Rectal smooth muscle tissue (tissue), 1 donor: ENCODE data around the gene FBXL7.

Source experiments
- H3K27ac ChIP-seq: one replicate; pipeline ENCODE4 v1.7.0; 2013; ENCODE audit warnings: low read depth, low read length, inconsistent platforms
- H3K27me3 ChIP-seq: one replicate; pipeline ENCODE4 v1.7.0; 2013; ENCODE audit warnings: low read length; ENCODE audit not compliant: control insufficient read depth, insufficient read depth
- H3K36me3 ChIP-seq: one replicate; pipeline ENCODE4 v1.7.0; 2013; ENCODE audit warnings: low read length; ENCODE audit not compliant: control insufficient read depth, insufficient read depth
- H3K4me1 ChIP-seq: one replicate; pipeline ENCODE4 v1.7.0; 2013; ENCODE audit warnings: low read length; ENCODE audit not compliant: control insufficient read depth, insufficient read depth
- H3K4me3 ChIP-seq: one replicate; pipeline ENCODE4 v1.7.0; 2013; ENCODE audit warnings: low read length
- H3K9ac ChIP-seq: one replicate; pipeline ENCODE4 v1.7.0; 2013; ENCODE audit warnings: low read length

FBXL7 gene

DNA sequence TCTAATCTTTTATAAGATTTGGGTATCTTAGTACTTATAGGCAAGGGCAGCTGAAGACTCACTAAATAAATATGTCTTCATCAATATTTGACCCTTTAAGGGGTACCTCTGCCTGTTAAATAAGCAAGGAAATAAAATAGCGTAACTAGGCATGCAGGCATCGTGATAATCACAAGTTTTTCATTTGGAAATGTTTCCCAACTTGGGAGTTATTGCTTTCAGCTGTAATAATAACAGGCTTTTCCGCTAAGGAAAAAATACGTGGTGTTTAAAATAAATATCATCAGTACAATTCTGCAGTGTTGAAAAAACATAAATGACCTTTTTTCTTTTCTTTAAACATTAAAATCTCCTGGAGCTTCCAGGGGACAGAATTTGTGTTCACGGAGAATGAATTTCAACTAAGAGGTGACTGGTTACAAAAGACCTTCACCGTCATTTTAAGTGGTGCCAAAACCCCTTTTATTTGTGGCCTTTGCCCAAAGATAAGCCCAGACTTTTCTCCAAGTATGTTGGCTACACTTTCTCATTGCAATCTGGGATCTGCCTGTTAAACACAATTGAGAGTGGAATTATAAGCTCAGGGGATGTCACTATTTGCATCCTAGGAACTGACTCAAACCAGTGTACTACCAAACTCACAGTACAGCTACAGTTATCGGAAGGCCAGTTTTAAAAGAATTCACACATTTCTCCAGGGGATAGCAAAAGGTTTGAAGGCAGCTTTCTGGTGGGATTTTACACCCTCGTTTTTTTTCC, 218.6 kb downstream of the FBXL7 start:
- Histone ChIP-seq H3K4me3 (no peak overlapping the region), H3K9ac (no peak overlapping the region), H3K27me3 (no peaks in the 10 kb centered on the region), H3K27ac (no peak overlapping the region), H3K36me3 (no peaks in the 10 kb centered on the region), H3K4me1 (no peaks in the 10 kb centered on the region)

GRCh38 chr5:15719784-15720183, 219.8 kb downstream of the FBXL7 start:
- no peaks in the 10 kb centered on the region for H3K36me3 ChIP-seq
- no peaks in the 10 kb centered on the region for H3K4me1 ChIP-seq
- H3K4me3 ChIP-seq: no peak overlapping the region
- no peaks in the 10 kb centered on the region for H3K27me3 ChIP-seq
- no peak overlapping the region for H3K9ac ChIP-seq
- no peak overlapping the region for H3K27ac ChIP-seq

GRCh38 chr5:15720515-15720914, 220.5 kb downstream of the FBXL7 start:
- no peak overlapping the region for H3K4me3 ChIP-seq
- H3K27me3 ChIP-seq: no peaks in the 10 kb centered on the region
- H3K9ac ChIP-seq: no peak overlapping the region
- no peaks in the 10 kb centered on the region for H3K4me1 ChIP-seq
- no peaks in the 10 kb centered on the region for H3K36me3 ChIP-seq
- no peak overlapping the region for H3K27ac ChIP-seq

- no peak overlapping the region for H3K27ac ChIP-seq
- no peak overlapping the region for H3K4me3 ChIP-seq
- H3K36me3 ChIP-seq: no peaks in the 10 kb centered on the region
- no peaks in the 10 kb centered on the region for H3K27me3 ChIP-seq
- no peak overlapping the region for H3K9ac ChIP-seq
- no peaks in the 10 kb centered on the region for H3K4me1 ChIP-seq
These were observed 222.3 kb downstream of the FBXL7 start for GRCh38 chr5:15722305-15722704.

GRCh38 chr5:15727375-15727774, 227.4 kb downstream of the FBXL7 start:
- Histone ChIP-seq H3K4me1 (peaks cover 7% of the 10 kb centered on the region), H3K4me3 (no peak overlapping the region), H3K9ac (no peak overlapping the region), H3K27ac (no peak overlapping the region), H3K36me3 (no peaks in the 10 kb centered on the region), H3K27me3 (no peaks in the 10 kb centered on the region)

DNA sequence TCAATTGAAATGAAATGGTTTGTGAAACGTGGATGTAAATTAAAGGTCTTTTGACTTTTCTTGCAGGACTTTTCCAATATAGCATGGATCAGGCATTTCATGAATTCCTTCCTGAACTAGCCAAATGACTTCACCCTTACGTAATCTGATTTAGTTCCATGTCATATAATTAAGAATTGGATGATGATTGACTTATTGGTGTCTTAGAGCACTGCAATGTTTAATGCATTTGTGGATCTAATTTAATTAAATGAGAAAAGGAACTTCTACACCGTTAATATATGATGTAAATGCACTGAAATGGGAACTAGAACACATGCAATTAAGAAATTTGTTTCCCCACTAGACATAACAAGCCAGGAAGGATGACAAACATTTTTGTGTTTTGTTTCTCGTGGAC, 228.8 kb downstream of the FBXL7 start:
- Histone ChIP-seq H3K4me1 (peaks cover 7% of the 10 kb centered on the region), H3K27me3 (no peaks in the 10 kb centered on the region), H3K9ac (no peak overlapping the region), H3K27ac (no peak overlapping the region), H3K4me3 (no peak overlapping the region), H3K36me3 (no peaks in the 10 kb centered on the region)

DNA sequence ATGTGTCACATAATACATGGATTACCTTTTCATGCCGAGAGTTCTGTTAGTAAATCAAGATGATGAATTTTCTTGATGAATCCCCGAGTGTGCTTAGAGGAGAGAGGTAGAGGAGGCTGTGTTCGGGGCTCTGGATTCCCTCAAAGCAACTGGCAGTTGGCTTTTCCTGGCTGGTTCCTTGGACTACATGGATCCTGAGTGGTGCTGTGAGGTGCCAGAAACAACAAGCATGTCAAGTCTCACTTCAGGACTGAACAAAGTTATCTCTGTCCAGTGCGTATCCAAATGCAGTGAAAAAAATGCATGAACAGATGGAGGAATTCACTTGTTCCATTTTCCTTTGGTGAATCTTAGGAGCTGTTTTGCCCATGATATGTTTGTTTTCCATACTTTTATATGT, 231.7 kb downstream of the FBXL7 start:
- Histone ChIP-seq H3K9ac (no peak overlapping the region), H3K27me3 (no peaks in the 10 kb centered on the region), H3K36me3 (no peaks in the 10 kb centered on the region), H3K4me3 (no peak overlapping the region), H3K4me1 (peaks cover 7% of the 10 kb centered on the region), H3K27ac (no peak overlapping the region)

DNA sequence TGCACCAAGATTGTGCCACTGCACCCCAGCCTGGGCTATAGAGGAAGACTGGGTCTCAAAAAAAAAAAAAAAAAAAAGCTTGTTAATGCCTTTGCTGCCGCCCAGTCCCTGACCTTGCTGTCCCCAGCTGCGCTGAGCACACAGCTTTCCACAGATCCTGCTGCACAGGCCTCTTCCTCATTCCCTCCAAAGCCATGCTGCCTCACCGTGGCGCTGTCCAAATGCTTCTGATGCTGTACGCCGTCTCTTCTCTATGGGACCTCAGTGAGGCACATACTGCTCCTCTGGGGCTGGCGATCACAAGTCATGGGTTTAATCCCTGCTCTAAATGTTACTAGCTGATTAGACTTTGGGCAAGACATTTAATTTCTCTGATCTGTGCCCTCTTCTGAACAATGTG, 234.1 kb downstream of the FBXL7 start:
- Histone ChIP-seq H3K4me1 (peaks cover 7% of the 10 kb centered on the region), H3K27ac (no peak overlapping the region), H3K9ac (no peak overlapping the region), H3K27me3 (no peaks in the 10 kb centered on the region), H3K4me3 (no peak overlapping the region), H3K36me3 (no peaks in the 10 kb centered on the region)

GRCh38 chr5:15737036-15737821, 237.2 kb downstream of the FBXL7 start:
- Histone ChIP-seq H3K4me3 (no peak overlapping the region), H3K9ac (no peak overlapping the region), H3K4me1 (no peaks in the 10 kb centered on the region), H3K27me3 (no peaks in the 10 kb centered on the region), H3K36me3 (no peaks in the 10 kb centered on the region), H3K27ac (no peak overlapping the region)

DNA sequence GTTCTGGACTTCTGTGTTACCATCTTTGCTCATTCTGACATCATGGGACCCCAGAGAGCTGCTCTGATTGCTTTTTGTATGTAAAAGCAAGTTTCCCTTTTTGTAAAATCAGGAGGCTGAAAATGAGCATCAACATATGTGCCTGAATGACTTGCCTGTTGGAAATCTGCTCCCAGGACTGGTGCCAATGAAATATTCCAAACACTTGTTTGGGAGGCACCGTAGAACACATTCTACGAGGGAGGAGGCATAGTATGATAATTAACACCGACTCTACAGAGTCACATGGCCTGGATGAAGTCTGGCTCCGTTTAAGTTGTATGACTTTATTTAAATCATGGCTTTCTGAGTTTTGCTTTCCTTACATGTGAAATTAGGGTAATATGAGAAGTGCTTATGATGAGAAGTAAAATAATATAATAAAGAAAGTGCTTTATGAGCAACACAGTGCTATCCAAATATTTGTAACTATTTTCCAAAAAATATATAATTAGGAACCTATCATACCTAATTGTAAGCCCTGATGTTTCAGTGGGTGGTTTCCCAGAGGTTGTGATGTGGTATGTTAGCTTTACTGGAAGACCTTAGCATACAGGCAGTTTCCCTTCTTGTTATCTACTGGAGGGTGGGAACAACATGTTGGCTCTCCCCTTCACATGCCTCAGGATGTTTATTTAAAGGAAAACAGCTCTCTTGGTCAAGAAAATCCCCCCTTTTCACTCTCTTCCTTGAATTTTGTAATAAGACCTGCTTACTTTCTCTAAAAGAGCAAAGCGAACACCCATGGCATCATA, 238.1 kb downstream of the FBXL7 start:
- no peak overlapping the region for H3K27ac ChIP-seq
- H3K9ac ChIP-seq: no peak overlapping the region
- H3K27me3 ChIP-seq: no peaks in the 10 kb centered on the region
- H3K4me3 ChIP-seq: no peak overlapping the region
- H3K4me1 ChIP-seq: no peaks in the 10 kb centered on the region
- H3K36me3 ChIP-seq: no peaks in the 10 kb centered on the region

DNA sequence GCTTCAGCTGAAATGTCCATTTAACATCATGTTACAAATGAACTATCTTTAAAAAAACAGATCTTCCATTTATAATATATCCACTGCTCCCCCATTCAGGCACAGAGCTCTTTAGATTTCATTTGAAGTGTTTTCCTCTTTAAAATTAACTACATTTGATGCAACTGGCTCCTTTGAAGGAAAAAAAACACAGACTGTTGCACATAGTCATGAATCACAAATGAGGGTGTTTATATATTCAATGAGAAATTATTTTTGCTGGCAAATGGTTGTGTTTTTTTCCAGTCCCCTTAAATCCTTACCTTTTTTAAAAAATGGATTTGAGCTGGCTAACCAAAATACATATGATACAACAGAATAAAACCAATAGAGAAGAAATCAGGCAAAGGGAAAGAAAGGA, 240.4 kb downstream of the FBXL7 start:
- H3K27ac ChIP-seq: no peak overlapping the region
- no peaks in the 10 kb centered on the region for H3K4me1 ChIP-seq
- no peaks in the 10 kb centered on the region for H3K27me3 ChIP-seq
- H3K9ac ChIP-seq: no peak overlapping the region
- H3K36me3 ChIP-seq: no peaks in the 10 kb centered on the region
- no peak overlapping the region for H3K4me3 ChIP-seq

DNA sequence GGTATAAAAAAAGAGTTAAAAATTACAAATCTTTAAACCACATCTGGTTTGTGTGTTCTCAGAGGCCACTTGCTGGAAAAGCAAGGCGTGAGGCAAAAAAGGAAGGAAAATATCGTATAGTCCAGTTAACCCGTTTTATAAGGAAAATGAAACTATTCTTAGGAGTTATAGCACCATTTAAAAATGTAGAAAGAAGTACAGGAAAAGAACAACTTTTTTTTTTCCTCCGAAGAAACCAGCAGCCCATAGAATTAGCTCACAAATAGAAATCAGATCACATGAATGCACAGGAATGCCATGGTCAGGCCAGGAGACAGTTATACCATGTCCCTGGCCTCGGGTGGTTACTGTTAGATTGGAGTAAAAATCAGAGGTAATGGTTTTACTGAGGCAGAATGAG, 241.6 kb downstream of the FBXL7 start:
- Histone ChIP-seq H3K4me3 (no peak overlapping the region), H3K27ac (no peak overlapping the region), H3K4me1 (no peaks in the 10 kb centered on the region), H3K9ac (no peak overlapping the region), H3K27me3 (no peaks in the 10 kb centered on the region), H3K36me3 (no peaks in the 10 kb centered on the region)
